ENCODE results near the gene TSEN15. TPM values are rescaled to one million over a fixed set of nuclear protein-coding genes. Genes with fewer than 3 reads are reported as not detected.

The TSEN15 gene
- total and polyA plus RNA-seq, 9 of the 15 experiments (the other 6 are each of a cell fraction or from before 2014, with no cell fraction given), result 25.6 to 121 (median 91.3) TPM

DNA sequence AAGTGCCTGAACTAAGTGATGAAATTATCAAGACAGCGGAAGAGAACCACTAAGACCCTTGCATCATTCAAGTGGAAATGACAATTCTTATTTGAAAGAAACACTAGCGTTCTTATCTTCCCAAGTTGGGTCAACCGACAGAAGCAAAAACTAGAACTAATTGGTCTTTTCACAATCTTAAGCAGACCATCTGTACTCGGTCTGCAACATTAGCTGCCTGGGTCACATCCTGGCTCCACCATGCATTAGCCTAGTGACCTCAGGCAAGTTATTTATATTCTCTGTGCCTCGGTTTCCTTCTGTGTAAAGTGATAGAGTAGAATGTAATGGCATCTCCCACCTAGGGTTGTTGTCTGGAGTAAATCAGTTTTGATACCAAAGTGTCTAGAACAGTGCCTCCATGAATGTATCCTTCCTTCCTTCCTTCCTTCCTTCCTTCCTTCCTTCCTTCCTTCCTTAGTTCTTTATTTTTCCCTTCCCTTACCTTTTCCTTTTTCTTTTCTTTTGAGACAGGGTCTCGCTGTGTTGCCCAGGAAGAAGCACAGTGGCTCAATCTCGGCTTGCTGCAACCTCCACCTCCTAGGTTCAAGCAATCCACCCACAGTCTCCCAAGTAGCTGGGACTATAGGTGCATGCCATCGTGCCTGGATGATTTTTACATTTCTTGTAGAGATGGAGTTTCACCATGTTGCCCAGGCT, 20.0 kb upstream of the TSEN15 start (continued):
- TF ChIP-seq HES1 (IDR thresholded peaks at IDR 0.05; ENCODE audit: low read depth) (peak; percentile 85), ZBTB12 (CRISPR knock-in tag; IDR thresholded peaks at IDR 0.05) (no peak), TBL1XR1 (IDR thresholded peaks at IDR 0.05; ENCODE audit: low read length in 2 of 2) (peak in 1 of 2 experiments; percentile 96; a peak in 2 of 4 replicates), ZNF408 (CRISPR knock-in tag; IDR thresholded peaks at IDR 0.05; ENCODE audit: low read depth) (no peak), GATAD2A (IDR thresholded peaks at IDR 0.05) (peak; percentile 48; the same call in 1 of the 2 replicates), KAT2B (IDR thresholded peaks at IDR 0.05; ENCODE audit: low read depth, low read length) (no peak), ZNF609 (CRISPR knock-in tag; IDR thresholded peaks at IDR 0.05; ENCODE audit: borderline replicate concordance) (peak; percentile 90), SNAPC5 (CRISPR knock-in tag; IDR thresholded peaks at IDR 0.05) (no peak), RBM39 (optimal IDR thresholded peaks at IDR 0.05; ENCODE audit: low read depth, low read length) (no peak), ZNF239 (CRISPR knock-in tag; IDR thresholded peaks at IDR 0.05) (peak; percentile 41; the same call in 1 of the 2 replicates), RREB1 (CRISPR knock-in tag; IDR thresholded peaks at IDR 0.05) (no peak), EWSR1 (IDR thresholded peaks at IDR 0.05; ENCODE audit: borderline replicate concordance, low read depth, partially characterized antibody) (no peak), PCBP2 (IDR thresholded peaks at IDR 0.05; ENCODE audit: low read depth, low read length, poor library complexity, severe bottlenecking) (no peak)

Measured in K562 (cell line).